HPDE6-E6E7 (cell line): Measurements from ENCODE around the gene KDM2A.

Experiments used
- DNase-seq: peaks from one replicate; pipeline ENCODE4 v3.0.0; 2011; ENCODE audit warnings: missing footprints; ENCODE audit errors: extremely low spot score

Gene KDM2A

DNA sequence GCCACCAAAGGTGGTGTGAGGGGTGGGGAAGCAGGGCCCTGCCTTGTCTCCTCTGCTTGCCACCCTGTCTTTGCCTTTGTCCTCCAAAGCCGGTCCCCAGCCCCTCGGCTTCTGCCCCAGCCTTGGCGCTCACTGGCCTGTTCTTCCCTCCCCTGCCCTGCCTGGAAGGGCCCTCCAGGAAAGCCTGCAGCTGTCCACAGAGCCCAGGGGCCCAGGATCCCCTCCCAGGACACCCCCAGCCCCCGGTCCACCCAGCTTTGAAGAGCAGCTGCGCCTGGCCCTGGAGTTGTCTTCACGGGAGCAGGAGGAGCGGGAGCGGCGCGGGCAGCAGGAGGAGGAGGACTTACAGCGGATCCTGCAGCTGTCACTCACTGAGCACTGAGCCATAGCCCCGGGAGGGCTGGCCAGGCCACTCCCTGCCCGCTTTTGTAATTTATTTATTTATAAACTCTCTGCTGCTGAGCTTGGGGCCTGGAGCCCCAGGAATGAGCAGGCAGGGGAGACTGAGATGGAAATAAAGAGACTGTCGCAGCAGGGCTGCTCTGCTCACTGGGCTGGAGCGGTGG lies 183.0 kb downstream of the KDM2A start:
- DNase-seq = peak; percentile 75

DNA sequence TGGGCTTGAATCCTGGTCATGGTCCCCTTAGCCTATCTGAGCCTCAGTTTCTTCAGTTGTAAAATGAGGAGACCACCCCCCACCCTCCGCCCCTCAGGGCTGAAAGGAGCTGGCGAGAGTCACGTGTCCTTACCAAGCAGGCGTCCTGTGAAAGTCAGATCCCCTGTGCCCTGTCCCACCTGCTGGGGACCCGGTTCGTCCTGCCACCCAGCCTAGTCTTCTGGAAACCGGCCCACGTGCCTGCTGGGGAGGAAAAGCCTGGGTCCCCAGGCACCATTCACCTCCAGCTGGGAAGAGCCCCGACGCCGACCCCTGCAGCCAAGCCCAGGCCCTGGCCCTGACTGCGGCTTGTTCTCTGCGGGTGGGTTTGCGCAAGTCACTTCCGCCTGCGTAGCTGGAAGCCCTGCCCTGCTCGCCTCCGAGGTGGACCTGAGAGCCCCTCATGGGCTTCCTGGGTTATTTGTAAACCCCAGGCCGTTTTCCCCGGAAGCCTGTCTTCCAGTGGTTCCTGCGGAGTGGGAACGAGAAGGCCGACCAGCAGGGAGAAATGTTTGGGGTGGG lies 183.6 kb downstream of the KDM2A start:
- DNase-seq = no peak

DNA sequence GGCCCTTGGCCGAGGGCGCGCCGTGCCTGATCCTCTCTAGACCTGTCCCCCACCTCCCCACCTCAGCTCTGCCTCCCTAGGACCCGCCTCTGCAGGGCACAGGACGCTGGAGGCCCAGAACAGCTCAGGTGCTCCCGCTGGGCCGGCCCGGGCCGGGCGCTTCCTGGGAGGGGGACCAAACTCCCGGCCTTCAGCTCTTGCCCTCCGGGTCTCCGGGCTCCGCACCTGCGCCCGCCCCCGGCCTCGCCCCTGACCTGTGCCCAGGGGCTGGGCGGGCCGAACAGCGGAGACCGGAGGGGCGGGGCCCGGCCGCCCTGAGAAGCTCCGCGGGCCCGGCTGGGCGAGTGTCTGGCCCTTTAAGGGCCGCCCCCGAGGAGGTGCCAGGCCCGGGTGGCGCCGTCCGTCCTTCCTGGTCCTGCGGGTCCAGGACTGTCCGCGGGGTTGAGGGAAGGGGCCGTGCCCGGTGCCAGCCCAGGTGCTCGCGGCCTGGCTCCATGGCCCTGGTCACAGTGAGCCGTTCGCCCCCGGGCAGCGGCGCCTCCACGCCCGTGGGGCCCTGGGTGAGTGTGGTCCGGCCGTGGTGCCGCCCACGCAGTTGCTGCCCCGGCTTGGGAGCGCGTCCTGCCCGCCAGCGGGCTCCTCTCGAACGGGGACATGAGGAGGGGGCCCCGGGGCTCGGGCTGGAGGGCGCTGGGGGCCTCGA lies 184.2 kb downstream of the KDM2A start, which contains the start of gene SSH3:
Gene SSH3 (plus strand): TSS at position 399 of the 703 bp plus-strand sequence. CDS start 96 bp downstream, at position 495.
- no peak for DNase-seq

DNA sequence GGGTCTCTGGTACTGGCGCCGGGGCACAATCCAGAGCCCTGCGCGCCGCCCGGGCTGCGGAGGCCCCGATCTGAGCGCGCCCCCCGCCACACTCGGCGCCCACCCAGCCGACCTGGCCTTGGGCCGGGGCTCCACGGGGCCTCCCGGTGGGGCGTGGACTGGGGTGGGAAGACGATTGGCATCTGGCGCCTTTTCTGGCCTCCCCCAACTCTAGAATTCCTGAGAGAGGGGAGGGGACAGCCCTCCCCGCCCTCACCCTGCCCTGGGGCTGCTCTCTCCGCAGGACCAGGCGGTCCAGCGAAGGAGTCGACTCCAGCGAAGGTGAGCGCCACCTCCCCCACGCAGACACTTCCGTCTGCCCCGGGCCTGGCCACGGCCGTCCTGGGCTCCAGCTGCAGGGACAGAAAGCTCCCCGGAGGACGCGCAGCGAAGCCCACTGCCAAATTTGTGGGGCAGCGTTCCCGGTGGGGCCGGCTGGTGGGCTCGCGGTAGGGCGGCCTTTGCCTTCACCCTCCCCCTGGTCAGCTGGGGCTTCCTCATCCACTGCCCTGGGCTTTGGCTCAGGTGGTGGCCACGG lies 184.9 kb downstream of the KDM2A start:
- no peak for DNase-seq

DNA sequence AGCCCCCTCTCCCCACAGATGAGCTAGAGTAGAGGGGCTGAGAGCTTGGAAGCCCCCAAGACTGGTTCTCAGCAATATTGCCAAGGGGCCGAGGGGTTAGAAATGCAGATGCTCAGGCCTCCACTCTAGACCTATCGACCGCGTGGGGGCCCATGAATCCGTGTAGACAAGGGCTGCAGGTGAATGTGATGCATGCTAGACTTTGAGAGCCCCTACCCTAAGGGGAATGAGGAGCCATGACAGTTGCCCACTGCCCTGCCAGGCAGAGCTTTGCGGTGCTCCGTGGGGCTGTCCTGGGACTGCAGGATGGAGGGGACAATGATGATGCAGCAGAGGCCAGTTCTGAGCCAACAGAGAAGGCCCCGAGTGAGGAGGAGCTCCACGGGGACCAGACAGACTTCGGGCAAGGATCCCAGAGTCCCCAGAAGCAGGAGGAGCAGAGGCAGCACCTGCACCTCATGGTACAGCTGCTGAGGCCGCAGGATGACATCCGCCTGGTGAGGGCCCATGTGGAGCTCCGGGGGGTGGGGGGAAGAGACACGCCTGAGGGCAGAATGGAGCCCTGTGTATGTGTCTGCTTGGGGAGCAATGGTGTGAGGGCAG lies 185.5 kb downstream of the KDM2A start:
- DNase-seq = no peak

DNA sequence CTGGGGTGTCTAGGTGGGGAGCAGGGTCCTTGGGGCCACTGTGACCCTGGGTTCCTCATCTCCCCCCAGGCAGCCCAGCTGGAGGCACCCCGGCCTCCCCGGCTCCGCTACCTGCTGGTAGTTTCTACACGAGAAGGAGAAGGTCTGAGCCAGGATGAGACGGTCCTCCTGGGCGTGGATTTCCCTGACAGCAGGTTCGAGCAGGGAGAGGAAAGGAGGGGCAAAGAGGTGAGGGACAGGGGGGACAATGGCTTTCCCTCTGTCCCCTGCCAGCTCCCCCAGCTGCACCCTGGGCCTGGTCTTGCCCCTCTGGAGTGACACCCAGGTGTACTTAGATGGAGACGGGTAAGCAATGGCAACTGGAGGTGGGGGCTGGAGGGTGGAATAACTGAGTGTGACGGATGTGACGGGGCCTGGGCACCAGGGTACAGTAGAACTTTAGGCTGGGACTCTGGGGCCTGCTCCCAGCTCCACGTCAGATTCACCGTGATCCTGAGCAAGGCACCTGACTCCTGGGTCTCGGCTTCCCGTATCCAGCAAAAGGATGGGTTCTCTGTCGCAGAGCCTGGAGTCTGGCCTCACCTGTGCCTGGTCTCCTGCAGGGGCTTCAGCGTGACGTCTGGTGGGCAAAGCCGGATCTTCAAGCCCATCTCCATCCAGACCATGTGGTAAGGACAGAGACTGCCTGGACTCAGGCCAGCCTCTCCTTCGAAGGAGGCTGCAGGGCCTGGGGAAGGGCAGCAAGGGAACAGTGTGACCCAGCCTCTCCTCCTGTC lies 187.9 kb downstream of the KDM2A start:
- no peak for DNase-seq

DNA sequence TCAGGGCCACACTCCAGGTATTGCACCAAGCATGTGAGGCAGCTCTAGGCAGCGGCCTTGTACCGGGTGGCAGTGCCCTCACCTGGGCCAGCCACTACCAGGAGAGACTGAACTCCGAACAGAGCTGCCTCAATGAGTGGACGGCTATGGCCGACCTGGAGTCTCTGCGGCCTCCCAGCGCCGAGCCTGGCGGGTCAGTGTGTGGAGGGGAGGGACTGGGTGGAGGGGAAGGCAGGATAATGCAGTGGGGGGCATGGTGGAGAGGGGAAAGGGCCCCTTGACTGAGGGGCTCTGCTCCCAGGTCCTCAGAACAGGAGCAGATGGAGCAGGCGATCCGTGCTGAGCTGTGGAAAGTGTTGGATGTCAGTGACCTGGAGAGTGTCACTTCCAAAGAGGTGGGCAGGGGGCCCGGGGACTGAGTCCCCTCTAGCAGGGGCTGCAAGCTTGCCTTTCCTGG lies 188.5 kb downstream of the KDM2A start:
- DNase-seq = no peak
